SU-DHL-6 (cell line): ENCODE results near the gene ARMC9.

ENCODE experiments used
- EZH2phosphoT487 ChIP-seq: fragments of 200-600 bp; sonication (generic), shearing (Covaris generic); conservative IDR thresholded peaks from 2 replicates; pipeline ENCODE4 v1.6.1; 2018; ENCODE audit warnings: mild to moderate bottlenecking, antibody characterized with exemption, low read length, moderate library complexity, mixed read lengths
- TF ChIP-seq, protein P1 (sequence below): fragments of 200-600 bp; sonication (generic); IDR thresholded peaks from one replicate; pipeline ENCODE4 v1.5.1; 2017; ENCODE audit warnings: antibody characterized with exemption, mild to moderate bottlenecking, low read length, moderate library complexity; ENCODE audit not compliant: insufficient read depth, poor library complexity, severe bottlenecking

DNA sequence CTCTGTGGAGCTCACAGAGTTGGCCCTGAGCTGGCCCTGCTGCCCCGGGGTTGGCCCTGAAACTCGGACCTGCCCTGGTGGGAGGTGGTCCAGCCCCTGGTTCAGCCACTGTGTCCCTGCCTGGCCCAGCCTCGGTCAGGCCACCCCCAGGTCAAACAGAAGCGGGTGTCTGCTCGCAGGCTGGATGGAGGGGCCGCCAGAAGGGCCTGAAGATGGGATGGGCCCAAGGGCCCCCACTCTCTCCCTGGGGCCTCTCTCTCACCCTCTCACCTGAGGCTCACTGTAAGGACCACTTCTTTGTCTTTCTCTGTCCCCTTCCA lies 172.0 kb downstream of the ARMC9 start:
- TF ChIP-seq, protein P1, sequence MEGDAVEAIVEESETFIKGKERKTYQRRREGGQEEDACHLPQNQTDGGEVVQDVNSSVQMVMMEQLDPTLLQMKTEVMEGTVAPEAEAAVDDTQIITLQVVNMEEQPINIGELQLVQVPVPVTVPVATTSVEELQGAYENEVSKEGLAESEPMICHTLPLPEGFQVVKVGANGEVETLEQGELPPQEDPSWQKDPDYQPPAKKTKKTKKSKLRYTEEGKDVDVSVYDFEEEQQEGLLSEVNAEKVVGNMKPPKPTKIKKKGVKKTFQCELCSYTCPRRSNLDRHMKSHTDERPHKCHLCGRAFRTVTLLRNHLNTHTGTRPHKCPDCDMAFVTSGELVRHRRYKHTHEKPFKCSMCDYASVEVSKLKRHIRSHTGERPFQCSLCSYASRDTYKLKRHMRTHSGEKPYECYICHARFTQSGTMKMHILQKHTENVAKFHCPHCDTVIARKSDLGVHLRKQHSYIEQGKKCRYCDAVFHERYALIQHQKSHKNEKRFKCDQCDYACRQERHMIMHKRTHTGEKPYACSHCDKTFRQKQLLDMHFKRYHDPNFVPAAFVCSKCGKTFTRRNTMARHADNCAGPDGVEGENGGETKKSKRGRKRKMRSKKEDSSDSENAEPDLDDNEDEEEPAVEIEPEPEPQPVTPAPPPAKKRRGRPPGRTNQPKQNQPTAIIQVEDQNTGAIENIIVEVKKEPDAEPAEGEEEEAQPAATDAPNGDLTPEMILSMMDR, result no peak
- no peak for TF ChIP-seq EZH2phosphoT487
